ENCODE measurements around the gene TSPAN9.

The TSPAN9 gene

DNA sequence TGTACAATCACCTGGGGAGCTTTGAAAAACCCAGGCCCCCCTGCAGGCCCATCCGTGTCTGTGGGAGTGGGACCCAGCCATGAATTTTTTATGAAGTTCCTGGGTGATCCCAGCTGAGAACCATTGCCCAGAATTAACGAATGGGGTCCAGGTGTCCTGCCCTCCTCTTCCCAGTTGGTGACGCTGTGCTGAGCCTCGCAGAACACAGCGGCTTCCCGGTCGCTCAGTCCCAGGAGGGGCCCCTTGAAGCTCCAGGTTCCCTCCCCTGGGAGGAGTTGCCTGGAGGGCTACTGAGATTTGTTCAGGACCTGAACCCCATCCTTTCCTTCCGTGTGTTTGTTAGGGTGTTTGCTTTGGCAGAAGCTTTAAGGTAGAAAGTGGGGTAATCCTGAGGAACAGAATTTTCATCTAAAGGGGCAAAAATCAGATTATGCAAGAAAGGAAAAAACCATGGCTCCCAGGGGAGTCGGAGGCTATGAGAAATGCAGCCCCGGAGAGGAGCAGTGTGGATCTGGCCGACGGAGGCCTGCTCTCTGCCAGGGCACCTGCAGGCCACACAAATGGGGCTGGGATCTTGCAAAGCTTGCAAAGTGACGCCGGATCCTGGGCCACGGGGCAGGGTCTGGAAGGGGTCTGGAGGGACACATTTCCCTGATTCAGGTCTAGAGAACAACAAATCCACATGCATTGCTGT lies 249.1 kb downstream of the TSPAN9 start:
- no peak for DNase-seq (ENCODE audit: low spot score)
- TF ChIP-seq, protein P1, sequence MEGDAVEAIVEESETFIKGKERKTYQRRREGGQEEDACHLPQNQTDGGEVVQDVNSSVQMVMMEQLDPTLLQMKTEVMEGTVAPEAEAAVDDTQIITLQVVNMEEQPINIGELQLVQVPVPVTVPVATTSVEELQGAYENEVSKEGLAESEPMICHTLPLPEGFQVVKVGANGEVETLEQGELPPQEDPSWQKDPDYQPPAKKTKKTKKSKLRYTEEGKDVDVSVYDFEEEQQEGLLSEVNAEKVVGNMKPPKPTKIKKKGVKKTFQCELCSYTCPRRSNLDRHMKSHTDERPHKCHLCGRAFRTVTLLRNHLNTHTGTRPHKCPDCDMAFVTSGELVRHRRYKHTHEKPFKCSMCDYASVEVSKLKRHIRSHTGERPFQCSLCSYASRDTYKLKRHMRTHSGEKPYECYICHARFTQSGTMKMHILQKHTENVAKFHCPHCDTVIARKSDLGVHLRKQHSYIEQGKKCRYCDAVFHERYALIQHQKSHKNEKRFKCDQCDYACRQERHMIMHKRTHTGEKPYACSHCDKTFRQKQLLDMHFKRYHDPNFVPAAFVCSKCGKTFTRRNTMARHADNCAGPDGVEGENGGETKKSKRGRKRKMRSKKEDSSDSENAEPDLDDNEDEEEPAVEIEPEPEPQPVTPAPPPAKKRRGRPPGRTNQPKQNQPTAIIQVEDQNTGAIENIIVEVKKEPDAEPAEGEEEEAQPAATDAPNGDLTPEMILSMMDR (IDR thresholded peaks at IDR 0.05; ENCODE audit: extremely low read depth, missing control alignments): no peak

DNA sequence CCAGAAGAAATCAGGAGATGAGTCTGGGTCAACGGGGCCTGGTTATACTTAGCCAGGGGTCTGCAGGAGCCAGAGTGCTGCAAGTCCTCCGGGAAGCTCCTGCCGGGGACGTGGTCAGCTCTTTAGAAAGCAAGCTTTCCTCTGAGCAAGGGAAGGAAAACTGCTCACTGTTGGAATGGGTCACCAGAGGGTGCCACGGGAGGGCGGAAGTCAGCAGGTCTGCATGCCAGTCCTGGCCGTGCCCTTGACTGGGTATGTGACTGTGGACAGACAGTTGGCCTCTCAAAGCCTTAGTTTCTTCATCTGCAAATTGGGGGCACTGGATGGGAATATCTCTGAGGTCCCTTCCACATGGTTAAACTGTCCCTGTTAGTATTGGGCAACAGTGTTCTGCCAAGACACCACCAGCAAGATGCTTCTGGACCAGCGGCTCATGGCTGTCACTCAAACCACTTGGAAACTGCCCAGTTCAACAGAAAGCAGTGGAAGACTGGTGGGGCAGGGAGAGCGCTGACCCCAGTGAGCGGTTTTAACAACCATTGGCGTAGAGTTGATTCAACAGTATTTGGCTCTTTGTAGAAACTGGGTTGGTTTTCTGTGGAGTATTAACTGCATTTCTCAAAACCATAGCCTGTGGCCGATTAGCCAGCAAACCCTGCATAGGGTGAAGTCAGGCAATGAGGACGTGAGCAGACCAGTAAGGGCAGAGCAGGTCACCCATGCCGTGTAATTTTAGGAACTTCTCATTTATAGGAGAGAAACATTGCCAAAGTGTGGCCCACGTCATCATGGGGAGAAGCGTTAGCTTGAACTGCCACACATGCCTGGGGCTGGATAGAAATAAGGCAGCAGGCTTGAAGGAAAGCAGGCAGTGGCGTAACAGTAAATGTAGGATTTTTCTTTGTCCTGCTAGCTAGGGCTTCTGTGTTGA lies 249.9 kb downstream of the TSPAN9 start:
- TF ChIP-seq, protein P1 (IDR thresholded peaks at IDR 0.05; ENCODE audit: extremely low read depth, missing control alignments): no peak
- DNase-seq (ENCODE audit: low spot score): no peak

DNA sequence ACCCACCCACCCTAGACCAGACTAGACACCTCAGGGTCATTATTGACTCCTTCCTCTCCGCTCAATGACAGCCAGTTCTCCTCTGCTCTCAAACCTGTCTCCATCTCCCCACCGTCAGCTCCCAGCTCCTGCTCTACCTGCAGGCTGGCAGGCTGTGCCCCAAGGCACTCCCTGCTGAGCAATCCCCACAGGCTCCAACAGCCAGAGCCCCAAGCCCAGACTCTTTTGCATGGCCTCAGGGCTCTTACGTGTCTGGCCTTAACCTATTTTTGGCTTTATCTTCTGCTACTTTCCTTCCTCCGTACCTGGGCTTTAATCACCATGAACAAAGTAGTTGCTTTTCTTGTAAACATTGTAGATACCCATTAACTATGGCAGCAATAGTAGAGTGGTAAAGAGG lies 250.9 kb downstream of the TSPAN9 start:
- TF ChIP-seq, protein P1 (IDR thresholded peaks at IDR 0.05; ENCODE audit: extremely low read depth, missing control alignments): no peak
- DNase-seq (ENCODE audit: low spot score): no peak

DNA sequence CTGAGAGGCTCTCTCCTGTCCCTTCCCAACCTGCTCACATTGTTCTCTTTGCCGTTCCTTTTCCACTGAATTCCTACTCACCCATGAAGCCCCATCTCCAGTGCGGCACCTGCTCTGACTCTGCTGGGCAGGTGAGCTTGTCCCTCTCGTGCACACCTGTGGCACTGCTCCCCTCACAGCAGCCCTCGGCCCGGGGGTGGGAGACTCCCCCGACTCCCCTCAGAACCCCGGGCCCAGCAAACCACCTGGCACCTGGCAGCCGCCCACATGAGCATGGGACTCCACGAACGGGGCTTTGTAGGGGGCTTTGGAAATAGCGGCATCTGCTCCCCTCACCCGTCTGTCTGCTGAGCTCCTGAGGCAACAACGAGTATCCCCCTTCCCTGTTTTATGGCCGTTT lies 251.4 kb downstream of the TSPAN9 start:
- TF ChIP-seq, protein P1 (IDR thresholded peaks at IDR 0.05; ENCODE audit: extremely low read depth, missing control alignments): no peak
- no peak for DNase-seq (ENCODE audit: low spot score)

DNA sequence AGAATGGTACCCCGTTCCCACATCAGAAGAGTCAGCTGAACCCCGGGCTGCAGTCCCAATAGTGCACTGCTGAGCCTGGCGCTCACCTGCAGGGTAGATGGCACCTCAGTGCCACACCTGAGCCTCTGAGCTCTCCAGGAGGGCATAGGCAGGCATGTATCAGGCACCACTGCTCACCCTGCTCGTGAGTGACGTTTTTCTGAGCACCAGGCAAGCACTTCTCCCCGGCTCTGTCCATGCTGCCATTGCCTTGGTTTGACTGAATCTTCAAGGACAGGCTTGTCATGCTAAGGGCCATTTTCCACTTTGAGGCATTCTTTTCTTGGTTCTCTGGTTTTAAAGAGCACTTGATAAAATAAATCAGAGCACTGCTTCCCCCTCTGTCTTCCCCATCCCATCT lies 252.2 kb downstream of the TSPAN9 start:
- DNase-seq (ENCODE audit: low spot score): no peak
- TF ChIP-seq, protein P1 (IDR thresholded peaks at IDR 0.05; ENCODE audit: extremely low read depth, missing control alignments): no peak

DNA sequence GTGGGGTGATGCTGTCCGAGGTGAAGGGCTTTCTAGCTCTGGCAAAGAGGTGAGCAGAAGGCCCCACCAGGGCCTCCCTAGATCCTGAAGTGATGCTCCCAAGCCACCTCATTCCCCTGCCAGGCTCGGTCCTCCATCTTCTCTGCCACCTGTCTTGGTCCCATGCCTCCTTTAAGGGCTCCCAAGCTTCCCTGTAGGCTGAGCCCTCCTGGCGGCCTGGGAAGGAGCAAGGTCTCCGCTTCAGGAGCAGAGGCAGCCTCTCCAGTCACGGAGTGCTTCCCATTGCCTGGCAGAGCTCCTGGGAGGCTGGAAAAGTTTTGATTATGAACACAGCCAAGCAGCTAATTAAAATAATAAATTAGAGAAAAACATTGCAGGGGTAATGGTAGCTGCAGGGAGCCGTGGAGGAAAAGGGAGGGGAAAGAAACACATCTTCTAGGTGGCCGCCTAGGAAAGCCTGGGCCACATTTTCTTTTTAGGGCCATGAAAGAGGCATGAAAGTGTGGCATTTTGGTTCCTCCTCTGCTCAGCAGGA lies 253.9 kb downstream of the TSPAN9 start:
- TF ChIP-seq, protein P1 (IDR thresholded peaks at IDR 0.05; ENCODE audit: extremely low read depth, missing control alignments): no peak

DNA sequence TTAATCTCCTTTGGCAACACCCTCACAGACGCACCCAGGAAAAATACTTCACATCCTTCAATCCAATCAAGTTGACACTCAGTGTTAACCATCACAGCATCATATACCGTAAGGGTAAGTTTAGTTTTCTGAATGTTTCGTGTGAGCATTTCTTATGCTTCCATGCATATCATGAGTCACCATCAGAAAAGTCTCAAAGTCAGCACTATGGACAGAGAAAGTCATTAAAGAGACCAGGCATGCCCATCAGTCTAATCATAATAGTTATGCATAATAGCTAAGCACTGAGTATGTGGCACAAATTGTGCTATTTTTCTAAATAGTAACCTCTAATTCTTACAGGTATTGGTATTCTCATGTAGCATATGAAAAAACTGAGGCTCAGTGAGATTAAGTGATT lies 255.0 kb downstream of the TSPAN9 start:
- no peak for DNase-seq (ENCODE audit: low spot score)
- TF ChIP-seq, protein P1 (IDR thresholded peaks at IDR 0.05; ENCODE audit: extremely low read depth, missing control alignments): no peak

More for the DNA sequence above, 253.9 kb downstream of the TSPAN9 start:
- no peak for DNase-seq (ENCODE audit: low spot score)

Measured in GM20000 (cell line).